DND-41 (cell line): ENCODE measurements around the gene EHMT1.

ENCODE experiments used
- EZH2 ChIP-seq: IDR thresholded peaks from 3 replicates; pipeline ENCODE4 v1.6.1; 2012; ENCODE audit warnings: borderline replicate concordance, low read depth, mild to moderate bottlenecking, moderate library complexity, low read length, inconsistent platforms; ENCODE audit not compliant: severe bottlenecking
- TF ChIP-seq, protein P1 (sequence below): IDR thresholded peaks from 2 replicates; pipeline ENCODE4 v1.5.1; 2012; ENCODE audit warnings: borderline replicate concordance, low read length, moderate library complexity, mild to moderate bottlenecking; ENCODE audit not compliant: poor library complexity, severe bottlenecking; ENCODE audit errors: extremely low read depth

DNA sequence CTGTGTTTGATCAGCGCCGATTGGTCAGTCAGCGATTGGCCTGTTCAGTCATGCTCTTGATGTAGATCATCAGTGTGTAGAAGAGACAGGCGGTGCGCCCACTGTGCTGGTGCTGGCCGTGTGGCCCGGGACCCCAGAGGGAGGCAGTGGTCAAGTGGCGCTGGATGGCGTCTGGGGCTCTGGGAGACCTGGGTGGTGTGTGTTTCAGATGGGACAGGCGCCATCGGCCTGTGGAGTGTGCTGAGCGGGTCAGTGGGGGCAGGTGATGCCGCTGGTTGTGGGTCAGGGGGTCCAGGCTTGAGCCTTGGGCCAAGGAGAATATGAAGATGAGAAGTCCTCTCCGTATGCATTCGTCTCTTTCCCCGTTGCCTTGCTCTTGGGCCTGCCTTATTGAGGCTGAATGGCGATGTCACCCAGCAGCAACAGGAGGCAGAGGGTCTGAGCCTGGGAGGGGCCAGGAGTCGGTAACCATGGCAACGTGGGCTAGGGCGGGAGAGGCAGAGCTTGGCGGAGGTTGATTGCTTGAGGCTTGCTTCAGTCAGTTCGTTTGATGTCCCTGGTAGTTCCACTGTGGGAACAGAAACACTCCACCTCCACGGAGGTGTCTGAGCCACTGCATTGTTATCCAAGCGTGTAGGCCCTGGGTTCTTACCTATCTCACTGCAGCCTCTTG, 141.0 kb downstream of the EHMT1 start:
- TF ChIP-seq EZH2, result no peak
- TF ChIP-seq, protein P1, sequence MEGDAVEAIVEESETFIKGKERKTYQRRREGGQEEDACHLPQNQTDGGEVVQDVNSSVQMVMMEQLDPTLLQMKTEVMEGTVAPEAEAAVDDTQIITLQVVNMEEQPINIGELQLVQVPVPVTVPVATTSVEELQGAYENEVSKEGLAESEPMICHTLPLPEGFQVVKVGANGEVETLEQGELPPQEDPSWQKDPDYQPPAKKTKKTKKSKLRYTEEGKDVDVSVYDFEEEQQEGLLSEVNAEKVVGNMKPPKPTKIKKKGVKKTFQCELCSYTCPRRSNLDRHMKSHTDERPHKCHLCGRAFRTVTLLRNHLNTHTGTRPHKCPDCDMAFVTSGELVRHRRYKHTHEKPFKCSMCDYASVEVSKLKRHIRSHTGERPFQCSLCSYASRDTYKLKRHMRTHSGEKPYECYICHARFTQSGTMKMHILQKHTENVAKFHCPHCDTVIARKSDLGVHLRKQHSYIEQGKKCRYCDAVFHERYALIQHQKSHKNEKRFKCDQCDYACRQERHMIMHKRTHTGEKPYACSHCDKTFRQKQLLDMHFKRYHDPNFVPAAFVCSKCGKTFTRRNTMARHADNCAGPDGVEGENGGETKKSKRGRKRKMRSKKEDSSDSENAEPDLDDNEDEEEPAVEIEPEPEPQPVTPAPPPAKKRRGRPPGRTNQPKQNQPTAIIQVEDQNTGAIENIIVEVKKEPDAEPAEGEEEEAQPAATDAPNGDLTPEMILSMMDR, result no peak
